Activated T-helper 2 cell treated with anti-CD3 and anti-CD28 coated beads, Interferon-gamma antibody, Interleukin-2, Interleukin-4, amounts not matched to agents 10 μg/mL and 5 μg/mL and 100 μg/mL, durations not matched to agents 14 hours and 24 hours and 36 hours (primary cell): Measurements from ENCODE around the gene LRCH1. TPM values are rescaled to one million over a fixed set of nuclear protein-coding genes. Genes with fewer than 3 reads are reported as not detected.

Source experiments
- DNase-seq: peaks from one replicate; pipeline ENCODE4 v3.0.0; 2021; ENCODE audit warnings: low spot score
- H3K27ac Mint-ChIP-seq: one replicate; pipeline ENCODE4 v1.8.0; 2021; ENCODE audit warnings: mixed read lengths
- H3K27me3 Mint-ChIP-seq: one replicate; pipeline ENCODE4 v1.8.0; 2021; ENCODE audit warnings: low read depth, mixed read lengths
- H3K36me3 Mint-ChIP-seq: one replicate; pipeline ENCODE4 v1.8.0; 2021; ENCODE audit warnings: low read depth, mixed read lengths
- H3K4me1 Mint-ChIP-seq: one replicate; pipeline ENCODE4 v1.8.0; 2021; ENCODE audit warnings: low read depth, mixed read lengths
- H3K4me3 Mint-ChIP-seq: one replicate; pipeline ENCODE4 v1.8.0; 2021; ENCODE audit warnings: low read depth, mild to moderate bottlenecking, moderate library complexity, mixed read lengths
- H3K9me3 Mint-ChIP-seq: one replicate; pipeline ENCODE4 v1.8.0; 2021; ENCODE audit warnings: mixed read lengths
- intact Hi-C: fragments of 100-400 bp; cut with micrococcal nuclease; formaldehyde crosslinking; loops from one replicate; pipeline ENCODE4 v1.15.1; 2023
- total RNA-seq: library from RNA; stranded (reverse); gene quantifications from 2 replicates; pipeline ENCODE4 v1.2.3, GENCODE V29; 2022

LRCH1 gene
- total RNA-seq, 1 donor from 2014 or later = 17.8 TPM

- no peaks in the 10 kb centered on the region for H3K9me3 Mint-ChIP-seq
- H3K4me3 Mint-ChIP-seq = no peak overlapping the region
- H3K27me3 Mint-ChIP-seq = no peaks in the 10 kb centered on the region
- no peak overlapping the region for H3K27ac Mint-ChIP-seq
- DNase-seq = no peak
- intact Hi-C loops = no loop called here
- H3K36me3 Mint-ChIP-seq = no peaks in the 10 kb centered on the region
- peaks cover 19% of the 10 kb centered on the region for H3K4me1 Mint-ChIP-seq
Observed at GRCh38 chr13:46617229-46617721, 64.3 kb downstream of the LRCH1 start.

- intact Hi-C loops = no loop called here
- Mint-ChIP-seq H3K4me1 (peaks cover 21% of the 10 kb centered on the region), H3K36me3 (no peaks in the 10 kb centered on the region), H3K27ac (no peak overlapping the region), H3K9me3 (no peaks in the 10 kb centered on the region), H3K27me3 (no peaks in the 10 kb centered on the region), H3K4me3 (no peak overlapping the region)
- no peak for DNase-seq
Observed at GRCh38 chr13:46617885-46618284, 64.9 kb downstream of the LRCH1 start.

- no peak for DNase-seq
- Mint-ChIP-seq H3K27me3 (no peaks in the 10 kb centered on the region), H3K4me3 (no peak overlapping the region), H3K9me3 (no peaks in the 10 kb centered on the region), H3K4me1 (peaks cover 21% of the 10 kb centered on the region), H3K27ac (no peak overlapping the region), H3K36me3 (no peaks in the 10 kb centered on the region)
- intact Hi-C loops = no loop called here
Observed at GRCh38 chr13:46618694-46619254, 65.8 kb downstream of the LRCH1 start.

- Mint-ChIP-seq H3K27ac (no peak overlapping the region), H3K4me1 (peaks cover 19% of the 10 kb centered on the region), H3K4me3 (no peak overlapping the region), H3K9me3 (no peaks in the 10 kb centered on the region), H3K36me3 (no peaks in the 10 kb centered on the region), H3K27me3 (no peaks in the 10 kb centered on the region)
- DNase-seq = no peak
- intact Hi-C loops = no loop called here
Observed at GRCh38 chr13:46620029-46620428, 67.1 kb downstream of the LRCH1 start.

GRCh38 chr13:46620471-46620870 is 67.5 kb downstream of the LRCH1 start:
- Mint-ChIP-seq H3K36me3 (no peaks in the 10 kb centered on the region), H3K27ac (no peak overlapping the region), H3K27me3 (no peaks in the 10 kb centered on the region), H3K4me3 (no peak overlapping the region), H3K4me1 (peaks cover 20% of the 10 kb centered on the region), H3K9me3 (no peaks in the 10 kb centered on the region)
- DNase-seq = no peak
- intact Hi-C loops = no loop called here

- no peaks in the 10 kb centered on the region for H3K9me3 Mint-ChIP-seq
- no peak overlapping the region for H3K4me3 Mint-ChIP-seq
- H3K27ac Mint-ChIP-seq = no peak overlapping the region
- peaks cover 19% of the 10 kb centered on the region for H3K4me1 Mint-ChIP-seq
- intact Hi-C loops = no loop called here
- no peaks in the 10 kb centered on the region for H3K36me3 Mint-ChIP-seq
- H3K27me3 Mint-ChIP-seq = no peaks in the 10 kb centered on the region
- DNase-seq = no peak
Observed at GRCh38 chr13:46621133-46621532, 68.2 kb downstream of the LRCH1 start.

- DNase-seq = no peak
- intact Hi-C loops = no loop called here
- Mint-ChIP-seq H3K27ac (no peak overlapping the region), H3K36me3 (no peaks in the 10 kb centered on the region), H3K4me3 (no peak overlapping the region), H3K4me1 (peaks cover 16% of the 10 kb centered on the region), H3K9me3 (no peaks in the 10 kb centered on the region), H3K27me3 (no peaks in the 10 kb centered on the region)
Observed at GRCh38 chr13:46621792-46622629, 69.0 kb downstream of the LRCH1 start.

- no peak for DNase-seq
- H3K36me3 Mint-ChIP-seq = no peaks in the 10 kb centered on the region
- no peak overlapping the region for H3K4me3 Mint-ChIP-seq
- no peaks in the 10 kb centered on the region for H3K9me3 Mint-ChIP-seq
- peaks cover 15% of the 10 kb centered on the region for H3K4me1 Mint-ChIP-seq
- no peaks in the 10 kb centered on the region for H3K27me3 Mint-ChIP-seq
- intact Hi-C loops = no loop called here
- H3K27ac Mint-ChIP-seq = no peak overlapping the region
Observed at GRCh38 chr13:46622630-46623256, 69.8 kb downstream of the LRCH1 start.

- Mint-ChIP-seq H3K4me3 (no peak overlapping the region), H3K9me3 (no peaks in the 10 kb centered on the region), H3K27ac (no peak overlapping the region), H3K27me3 (no peaks in the 10 kb centered on the region), H3K36me3 (no peaks in the 10 kb centered on the region), H3K4me1 (peaks cover 13% of the 10 kb centered on the region)
- intact Hi-C loops = no loop called here
- no peak for DNase-seq
Observed at GRCh38 chr13:46624353-46624752, 71.4 kb downstream of the LRCH1 start.

GRCh38 chr13:46624821-46625220 is 71.9 kb downstream of the LRCH1 start:
- H3K9me3 Mint-ChIP-seq = no peaks in the 10 kb centered on the region
- H3K4me1 Mint-ChIP-seq = peaks cover 16% of the 10 kb centered on the region
- H3K27me3 Mint-ChIP-seq = no peaks in the 10 kb centered on the region
- no peak for DNase-seq
- H3K36me3 Mint-ChIP-seq = no peaks in the 10 kb centered on the region
- H3K4me3 Mint-ChIP-seq = no peak overlapping the region
- intact Hi-C loops = no loop called here
- no peak overlapping the region for H3K27ac Mint-ChIP-seq

- DNase-seq = no peak
- Mint-ChIP-seq H3K27me3 (no peaks in the 10 kb centered on the region), H3K36me3 (no peaks in the 10 kb centered on the region), H3K4me1 (peaks cover 30% of the 10 kb centered on the region), H3K27ac (no peak overlapping the region), H3K9me3 (no peaks in the 10 kb centered on the region), H3K4me3 (no peak overlapping the region)
- intact Hi-C loops = no loop called here
Observed at GRCh38 chr13:46627462-46627861, 74.5 kb downstream of the LRCH1 start.

GRCh38 chr13:46628622-46629365 is 75.8 kb downstream of the LRCH1 start:
- no peaks in the 10 kb centered on the region for H3K36me3 Mint-ChIP-seq
- H3K4me1 Mint-ChIP-seq = peaks cover 29% of the 10 kb centered on the region
- H3K27me3 Mint-ChIP-seq = no peaks in the 10 kb centered on the region
- no peak for DNase-seq
- no peaks in the 10 kb centered on the region for H3K9me3 Mint-ChIP-seq
- intact Hi-C loops = no loop called here
- no peak overlapping the region for H3K4me3 Mint-ChIP-seq
- H3K27ac Mint-ChIP-seq = no peak overlapping the region
